LoVo (cell line): Measurements from ENCODE around the gene ADGRD1.

Source experiments
- DNase-seq: peaks from one replicate; pipeline ENCODE4 v3.0.0-alpha.2; 2016; ENCODE audit warnings: low spot score

Gene ADGRD1

DNA sequence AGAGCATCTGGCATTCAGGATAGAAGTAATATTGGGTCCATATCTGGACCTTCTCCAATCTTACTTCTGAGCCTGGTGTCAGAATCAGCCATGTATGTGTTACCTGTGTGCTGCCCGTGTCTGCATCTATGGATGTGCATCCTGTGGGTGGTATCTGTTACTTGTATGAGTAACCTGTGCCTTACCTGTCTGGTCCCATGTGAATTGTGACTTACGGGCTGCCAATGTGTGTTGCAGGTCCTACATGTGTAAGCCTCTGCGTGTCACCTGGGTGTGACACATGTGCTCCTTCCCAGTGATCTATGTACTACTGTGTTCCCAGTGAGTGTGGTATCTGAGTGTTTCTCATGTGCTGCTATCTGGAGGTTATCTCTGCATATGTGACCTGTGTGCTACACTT, 208.4 kb downstream of the ADGRD1 start:
- DNase-seq, result no peak

GRCh38 chr12:131163189-131163738, 209.6 kb downstream of the ADGRD1 start:
- DNase-seq, result no peak

- peak; percentile 2 for DNase-seq
Measured at GRCh38 chr12:131164096-131164872, 210.6 kb downstream of the ADGRD1 start.

- DNase-seq, result no peak
Measured at GRCh38 chr12:131166717-131167116, 213.0 kb downstream of the ADGRD1 start.

DNA sequence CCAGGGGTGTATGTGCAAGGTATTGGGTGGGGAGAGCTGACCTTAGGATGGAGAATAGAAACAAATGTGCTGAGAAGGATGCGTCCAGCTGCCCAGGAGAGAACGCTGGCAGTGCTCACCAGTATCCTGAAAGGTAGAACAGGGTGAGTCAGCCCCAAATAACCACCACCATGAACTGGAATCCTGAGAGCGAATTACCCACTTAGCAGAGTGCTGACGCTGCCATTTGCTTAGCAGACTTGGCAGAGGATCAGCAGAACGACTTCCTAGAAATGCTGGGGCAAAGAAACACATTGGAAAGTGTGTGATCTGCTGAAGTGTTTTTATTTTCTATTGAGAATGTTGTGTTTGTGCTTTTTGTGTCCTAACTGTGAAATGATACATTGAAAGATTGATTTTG, 213.6 kb downstream of the ADGRD1 start:
- no peak for DNase-seq

- no peak for DNase-seq
Measured at GRCh38 chr12:131171029-131171428, 217.3 kb downstream of the ADGRD1 start.

- no peak for DNase-seq
Measured at GRCh38 chr12:131174901-131175300, 221.2 kb downstream of the ADGRD1 start.

GRCh38 chr12:131176266-131176665, 222.6 kb downstream of the ADGRD1 start:
- DNase-seq, result no peak

DNA sequence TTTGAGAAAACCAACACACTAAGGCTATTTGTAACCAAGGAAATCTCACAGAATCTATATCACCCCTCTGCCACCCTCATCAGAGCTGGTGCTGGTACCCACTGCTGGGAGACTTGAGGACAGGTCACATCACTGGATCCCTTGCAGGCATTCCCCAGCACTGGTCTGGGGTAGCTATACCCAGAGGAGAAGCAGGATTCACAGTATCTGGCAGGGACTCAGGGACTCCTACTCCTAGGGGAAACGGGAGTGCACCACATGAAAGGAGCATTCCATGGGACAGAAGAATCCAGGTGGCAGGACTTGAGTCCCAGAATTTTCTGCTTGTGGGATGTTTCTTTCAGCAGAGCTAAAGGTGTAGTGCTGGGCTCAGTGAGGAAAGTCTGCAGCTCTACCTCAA, 223.2 kb downstream of the ADGRD1 start:
- DNase-seq, result no peak

- DNase-seq, result no peak
Measured at GRCh38 chr12:131177599-131177998, 223.9 kb downstream of the ADGRD1 start.

- no peak for DNase-seq
Measured at GRCh38 chr12:131187602-131188001, 233.9 kb downstream of the ADGRD1 start.

DNA sequence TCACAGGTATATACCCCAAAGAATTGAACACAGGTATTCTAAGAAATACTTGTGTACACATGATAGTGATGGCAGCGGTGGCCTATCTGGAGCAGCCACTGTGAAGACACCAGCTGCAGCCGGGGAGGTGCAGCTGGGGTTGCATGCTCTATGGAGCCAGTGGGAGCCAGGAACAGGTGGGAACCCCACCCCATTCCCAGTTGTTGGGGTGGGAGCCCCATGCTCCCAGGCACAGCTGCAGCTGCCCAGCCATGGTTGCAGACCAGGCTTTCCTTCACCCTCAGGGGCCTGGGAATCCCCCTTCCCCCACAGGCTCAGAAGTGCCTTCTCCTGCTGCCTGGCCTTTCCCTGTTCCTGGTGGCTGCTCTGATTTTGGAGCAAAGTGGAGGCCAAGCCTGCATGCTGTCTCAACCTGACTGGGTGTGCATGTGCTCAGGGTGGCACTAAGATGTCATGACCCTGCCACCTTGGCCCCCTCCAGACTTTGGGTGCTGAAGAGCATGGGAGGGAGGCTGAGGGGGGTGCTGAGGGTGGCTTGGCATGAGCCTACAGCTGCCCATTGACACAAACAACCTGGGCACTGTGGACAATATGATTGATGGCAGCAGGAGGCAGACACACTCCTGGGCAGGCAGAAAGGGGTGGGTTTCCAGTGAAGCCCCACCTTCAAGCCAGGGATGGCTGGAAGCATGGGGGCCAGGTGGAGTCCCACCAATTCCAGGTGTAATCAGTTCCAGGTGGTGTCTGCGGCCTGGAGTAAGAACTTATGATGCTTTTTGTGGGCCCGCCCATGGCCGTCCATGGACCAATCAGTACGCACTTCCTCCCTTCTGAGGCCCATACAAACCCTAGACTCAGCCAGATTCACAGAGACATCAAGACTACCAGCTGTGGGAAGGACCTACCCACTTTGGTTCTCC, 234.7 kb downstream of the ADGRD1 start:
- no peak for DNase-seq

- DNase-seq, result no peak
Measured at GRCh38 chr12:131189781-131190180, 236.1 kb downstream of the ADGRD1 start.

- DNase-seq, result no peak
Measured at GRCh38 chr12:131190965-131191364, 237.3 kb downstream of the ADGRD1 start.
